Limb (tissue), 2 donors: ENCODE data around the gene SYT13.
A peak's percentile ranks its signal among the peaks of the same experiment; 100 is the strongest.

Source experiments
- DNase-seq, 2 donors: peaks; one replicate each; pipeline ENCODE4 v3.0.0-alpha.2; 2016; ENCODE audit errors: extremely low spot score in 2 of 2

The SYT13 gene

GRCh38 chr11:45313171-45313865 lies 27.2 kb upstream of the SYT13 start:
- no peak for DNase-seq

GRCh38 chr11:45305874-45306623 lies 19.9 kb upstream of the SYT13 start:
- DNase-seq: no peak

GRCh38 chr11:45304992-45305335 lies 18.8 kb upstream of the SYT13 start:
- DNase-seq: no peak

GRCh38 chr11:45304111-45304991 lies 18.2 kb upstream of the SYT13 start:
- no peak for DNase-seq

GRCh38 chr11:45303316-45303715 lies 17.2 kb upstream of the SYT13 start:
- DNase-seq: no peak

GRCh38 chr11:45301537-45302246 lies 15.6 kb upstream of the SYT13 start:
- no peak for DNase-seq

- no peak for DNase-seq
Measured at GRCh38 chr11:45300715-45301114, 14.6 kb upstream of the SYT13 start.

GRCh38 chr11:45298718-45299117 lies 12.6 kb upstream of the SYT13 start:
- DNase-seq: no peak

GRCh38 chr11:45296075-45296474 lies 9.9 kb upstream of the SYT13 start:
- DNase-seq: no peak

- no peak for DNase-seq
Measured at GRCh38 chr11:45294499-45294898, 8.4 kb upstream of the SYT13 start.

- DNase-seq: peak; percentile 83 to 85
Measured at GRCh38 chr11:45293566-45294192, 7.5 kb upstream of the SYT13 start.

- DNase-seq: no peak
Measured at GRCh38 chr11:45290586-45290985, 4.4 kb upstream of the SYT13 start.

- no peak for DNase-seq
Measured at GRCh38 chr11:45289369-45289768, 3.2 kb upstream of the SYT13 start.

GRCh38 chr11:45288339-45288738 lies 2.2 kb upstream of the SYT13 start:
- DNase-seq: peak in 1 of 2 donors; percentile 42

- DNase-seq: no peak
Measured at GRCh38 chr11:45287316-45287903, 1.3 kb upstream of the SYT13 start.

GRCh38 chr11:45285250-45285828 lies 802 bp downstream of the SYT13 start:
- peak in 1 of 2 donors; percentile 43 for DNase-seq

- no peak for DNase-seq
Measured at GRCh38 chr11:45282081-45282480, 4.1 kb downstream of the SYT13 start.

GRCh38 chr11:45280449-45280848 lies 5.7 kb downstream of the SYT13 start:
- no peak for DNase-seq

GRCh38 chr11:45279645-45280044 lies 6.5 kb downstream of the SYT13 start:
- no peak for DNase-seq

GRCh38 chr11:45278714-45279113 lies 7.4 kb downstream of the SYT13 start:
- no peak for DNase-seq
